ENCODE data around the gene SLC34A1.

DNA sequence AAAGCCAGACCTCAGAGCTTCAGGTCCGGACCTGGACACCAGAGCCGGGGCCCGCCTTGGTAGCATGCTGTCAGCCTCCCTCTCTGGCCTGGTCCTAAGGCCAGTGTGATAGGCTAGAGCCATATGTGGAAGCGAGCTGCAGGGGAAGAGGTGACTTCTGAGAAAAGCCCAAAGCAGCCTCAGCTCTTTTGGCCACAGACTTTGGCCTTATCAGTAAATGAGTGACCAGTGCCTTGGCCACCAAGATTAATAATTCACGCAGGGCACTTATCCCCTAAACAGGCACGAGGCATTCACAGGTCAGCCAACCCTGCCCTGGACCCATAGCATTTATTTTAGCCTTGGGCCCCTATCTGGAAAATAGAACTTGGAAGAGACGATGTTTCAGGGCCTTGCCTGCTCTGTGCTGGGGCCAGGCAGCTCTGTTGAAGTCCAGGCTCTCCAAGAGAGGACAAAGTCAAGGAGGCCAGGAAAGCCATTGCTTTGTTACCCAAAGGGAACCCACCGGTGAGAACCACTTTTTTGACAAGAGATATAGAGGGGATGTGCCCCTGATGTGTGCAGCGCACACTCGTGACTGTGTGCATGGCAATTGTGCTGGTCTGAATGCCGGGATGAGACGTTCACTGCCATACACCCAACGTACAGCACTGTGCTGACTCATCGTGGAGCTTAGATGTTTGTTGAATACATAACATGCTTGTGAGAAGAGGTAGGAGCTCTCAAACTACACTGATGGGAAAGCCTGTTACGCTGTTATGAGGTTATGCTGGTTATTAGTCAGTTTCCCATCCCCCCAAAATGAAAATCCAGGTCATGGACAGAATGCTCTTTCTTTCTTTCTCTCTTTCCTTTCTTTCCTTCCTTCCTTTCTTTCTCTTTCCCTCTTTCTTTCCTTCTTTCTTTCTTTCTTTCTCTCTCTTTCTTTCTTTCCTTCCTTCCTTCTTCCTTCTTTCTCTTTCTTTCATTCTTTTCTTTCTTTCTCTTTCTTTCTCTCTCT, 5.0 kb upstream of the SLC34A1 start:
- TF ChIP-seq POLR2A (IDR thresholded peaks at IDR 0.05) = no peak
- TF ChIP-seq, protein P1, sequence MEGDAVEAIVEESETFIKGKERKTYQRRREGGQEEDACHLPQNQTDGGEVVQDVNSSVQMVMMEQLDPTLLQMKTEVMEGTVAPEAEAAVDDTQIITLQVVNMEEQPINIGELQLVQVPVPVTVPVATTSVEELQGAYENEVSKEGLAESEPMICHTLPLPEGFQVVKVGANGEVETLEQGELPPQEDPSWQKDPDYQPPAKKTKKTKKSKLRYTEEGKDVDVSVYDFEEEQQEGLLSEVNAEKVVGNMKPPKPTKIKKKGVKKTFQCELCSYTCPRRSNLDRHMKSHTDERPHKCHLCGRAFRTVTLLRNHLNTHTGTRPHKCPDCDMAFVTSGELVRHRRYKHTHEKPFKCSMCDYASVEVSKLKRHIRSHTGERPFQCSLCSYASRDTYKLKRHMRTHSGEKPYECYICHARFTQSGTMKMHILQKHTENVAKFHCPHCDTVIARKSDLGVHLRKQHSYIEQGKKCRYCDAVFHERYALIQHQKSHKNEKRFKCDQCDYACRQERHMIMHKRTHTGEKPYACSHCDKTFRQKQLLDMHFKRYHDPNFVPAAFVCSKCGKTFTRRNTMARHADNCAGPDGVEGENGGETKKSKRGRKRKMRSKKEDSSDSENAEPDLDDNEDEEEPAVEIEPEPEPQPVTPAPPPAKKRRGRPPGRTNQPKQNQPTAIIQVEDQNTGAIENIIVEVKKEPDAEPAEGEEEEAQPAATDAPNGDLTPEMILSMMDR (IDR thresholded peaks at IDR 0.05) = no peak
